Endodermal cell (in vitro differentiated cells): ENCODE measurements around the gene KRTAP12-1. TPM values are rescaled to one million over a fixed set of nuclear protein-coding genes. Genes with fewer than 3 reads are reported as not detected.
"Not testable (repeated sequence)": the region's sequence is repeated elsewhere in the genome, so short reads cannot be mapped to it uniquely, and the experiment has no call there.

Source experiments
- DNase-seq: peaks from one replicate; pipeline ENCODE4 v3.0.0-alpha.2; 2017
- H3K27ac ChIP-seq: 2 replicates; pipeline ENCODE4 v1.5.1; 2013; ENCODE audit warnings: mild to moderate bottlenecking, low read depth, low read length, moderate library complexity
- H3K27me3 ChIP-seq: 2 replicates; pipeline ENCODE4 v1.6.1; 2013; ENCODE audit warnings: mild to moderate bottlenecking, low read length, moderate library complexity; ENCODE audit not compliant: insufficient read depth, control insufficient read depth, poor library complexity, severe bottlenecking
- H3K36me3 ChIP-seq: 2 replicates; pipeline ENCODE4 v1.7.0; 2013; ENCODE audit warnings: mild to moderate bottlenecking, low read length, moderate library complexity; ENCODE audit not compliant: control insufficient read depth, insufficient read depth
- H3K4me1 ChIP-seq: one replicate; pipeline ENCODE4 v1.7.0; 2013; ENCODE audit warnings: low read length; ENCODE audit not compliant: control insufficient read depth, insufficient read depth
- H3K4me3 ChIP-seq: 2 replicates; pipeline ENCODE4 v1.5.1; 2013; ENCODE audit warnings: mild to moderate bottlenecking, low read length, moderate library complexity
- H3K9ac ChIP-seq: 2 replicates; pipeline ENCODE4 v1.6.1; 2013; ENCODE audit warnings: mild to moderate bottlenecking, low read length, moderate library complexity; ENCODE audit not compliant: poor library complexity, severe bottlenecking; ENCODE audit errors: extremely low read depth
- H3K9me3 ChIP-seq: 2 replicates; pipeline ENCODE4 v1.6.1; 2013; ENCODE audit warnings: mild to moderate bottlenecking, low read length, moderate library complexity; ENCODE audit not compliant: control insufficient read depth
- H3K27ac Mint-ChIP-seq: 2 replicates; pipeline ENCODE4 v1.8.0; 2020; ENCODE audit warnings: mixed read lengths
- H3K27me3 Mint-ChIP-seq: 2 replicates; pipeline ENCODE4 v1.8.0; 2021; ENCODE audit warnings: mild to moderate bottlenecking, mixed read lengths; ENCODE audit not compliant: insufficient read depth
- H3K36me3 Mint-ChIP-seq: 2 replicates; pipeline ENCODE4 v1.8.0; 2020; ENCODE audit warnings: low read depth, mixed read lengths
- H3K4me1 Mint-ChIP-seq: 2 replicates; pipeline ENCODE4 v1.8.0; 2020; ENCODE audit warnings: mixed read lengths
- H3K4me3 Mint-ChIP-seq: 2 replicates; pipeline ENCODE4 v1.8.0; 2020; ENCODE audit warnings: mild to moderate bottlenecking, moderate library complexity, mixed read lengths
- H3K9me3 Mint-ChIP-seq: 2 replicates; pipeline ENCODE4 v1.8.0; 2020; ENCODE audit warnings: mild to moderate bottlenecking, mixed read lengths
- CTCF ChIP-seq: fragments of 200-600 bp; sonication (generic); conservative IDR thresholded peaks from 2 replicates; pipeline ENCODE4 v1.5.0; 2021; ENCODE audit warnings: antibody characterized with exemption, mild to moderate bottlenecking
- WGBS, 2 experiments: methylation state at CpG; one replicate each; pipeline versions ENCODE4 v1.1.5 to v1.1.7; 2013; ENCODE audit warnings: missing lambda C conversion rate in 2 of 2, mixed read lengths in 1 of 2; ENCODE audit not compliant: insufficient coverage in 1 of 2, insufficient read length in 1 of 2; 5-methylcytosine and 5-hydroxymethylcytosine counted together
- total RNA-seq, 2 donors: library from RNA; stranded (reverse); fragmentation: NEBNext Ultra II Directional in 1 of 2; extraction: Animal tissue kit (Norgen Biotek cat#: 25700) in 1 of 2; gene quantifications; 2 replicates in 1 of 2; 3 replicates in 1 of 2; pipeline ENCODE4 v1.2.1, GENCODE V29; 2021

The KRTAP12-1 gene
- total RNA-seq, 2 donors from 2014 or later: not detected

GRCh38 chr21:44647222-44647552 lies 34.8 kb downstream of the KRTAP12-1 start:
- no peaks in the 10 kb centered on the region for H3K27me3 ChIP-seq
- H3K4me3 Mint-ChIP-seq: no peak overlapping the region
- no peak for DNase-seq
- peak overlapping the region; percentile 46 for H3K27ac Mint-ChIP-seq
- H3K36me3 Mint-ChIP-seq: peaks cover 4% of the 10 kb centered on the region
- H3K9me3 Mint-ChIP-seq: peaks cover 32% of the 10 kb centered on the region
- peaks cover 7% of the 10 kb centered on the region for H3K4me1 Mint-ChIP-seq
- H3K9me3 ChIP-seq: peaks cover 22% of the 10 kb centered on the region
- H3K27me3 Mint-ChIP-seq: peaks cover 3% of the 10 kb centered on the region
- H3K9ac ChIP-seq: no peak overlapping the region
- no peak for TF ChIP-seq CTCF
- no peak overlapping the region for H3K4me3 ChIP-seq
- 69 to 90% methylated on average over 5 to 8 of the region's 8 CpGs for WGBS, 2 experiments
- H3K4me1 ChIP-seq: no peaks in the 10 kb centered on the region
- H3K36me3 ChIP-seq: no peaks in the 10 kb centered on the region
- H3K27ac ChIP-seq: peak overlapping the region; percentile 44

- WGBS, 2 experiments: 87 to 91% methylated on average over 7 to 21 of the region's 21 CpGs
- not testable (repeated sequence) for H3K27me3 Mint-ChIP-seq, H3K4me3 ChIP-seq, DNase-seq, H3K27me3 ChIP-seq, H3K36me3 Mint-ChIP-seq, H3K36me3 ChIP-seq, H3K9ac ChIP-seq, H3K4me3 Mint-ChIP-seq, H3K4me1 Mint-ChIP-seq, H3K4me1 ChIP-seq
- Histone ChIP-seq H3K9me3 (peaks cover 22% of the 10 kb centered on the region), H3K27ac (peak within 1 kb of the TSS; percentile 44)
- H3K27ac Mint-ChIP-seq: peak within 1 kb of the TSS; percentile 46
- peak; percentile 23 for TF ChIP-seq CTCF
- peaks cover 36% of the 10 kb centered on the region for H3K9me3 Mint-ChIP-seq
Observed at GRCh38 chr21:44646366-44647221, 35.4 kb downstream of the KRTAP12-1 start, which contains the start of gene KRTAP10-11. Gene KRTAP10-11 (plus strand): TSS chr21:44646414. CDS start chr21:44646459, 45 bp downstream.

- no peak overlapping the region for H3K27ac Mint-ChIP-seq
- WGBS, 2 experiments: 86 to 88% methylated on average over 1 to 2 of the region's 2 CpGs
- no peak overlapping the region for H3K4me3 Mint-ChIP-seq
- TF ChIP-seq CTCF: no peak
- peaks cover 48% of the 10 kb centered on the region for H3K9me3 Mint-ChIP-seq
- no peak for DNase-seq
- Histone ChIP-seq H3K27ac (no peak overlapping the region), H3K27me3 (no peaks in the 10 kb centered on the region), H3K4me1 (no peaks in the 10 kb centered on the region), H3K9me3 (peaks cover 22% of the 10 kb centered on the region), H3K4me3 (no peak overlapping the region), H3K9ac (no peak overlapping the region), H3K36me3 (no peaks in the 10 kb centered on the region)
- peaks cover 3% of the 10 kb centered on the region for H3K27me3 Mint-ChIP-seq
- H3K4me1 Mint-ChIP-seq: peaks cover 7% of the 10 kb centered on the region
- peaks cover 4% of the 10 kb centered on the region for H3K36me3 Mint-ChIP-seq
Observed at GRCh38 chr21:44644878-44645277, 37.1 kb downstream of the KRTAP12-1 start.
